ENCODE data around the gene EXOC6B.

- no peak for TF ChIP-seq EZH2 (IDR thresholded peaks at IDR 0.05)
- no peak for TF ChIP-seq POLR2AphosphoS5 (IDR thresholded peaks at IDR 0.05; ENCODE audit: borderline replicate concordance, low read depth, low read length)
- no peak for TF ChIP-seq FOXP2 (optimal IDR thresholded peaks at IDR 0.05; ENCODE audit: control extremely low read depth, extremely low read length, insufficient read depth)
These were observed 570.9 kb downstream of the EXOC6B start for GRCh38 chr2:72254831-72255451.

Data from SK-N-MC (cell line).